CD14-positive monocyte (primary cell): ENCODE measurements around the gene STRN3. TPM values are rescaled to one million over a fixed set of nuclear protein-coding genes. Genes with fewer than 3 reads are reported as not detected.

Experiments
- DNase-seq, 3 donors: peaks; one replicate each; pipeline ENCODE4 v3.0.0-alpha.2; 2011 to 2022
- H2AFZ ChIP-seq: 2 replicates; pipeline ENCODE4 v1.6.0; 2012; ENCODE audit warnings: mild to moderate bottlenecking, low read depth, low read length, inconsistent platforms; ENCODE audit not compliant: insufficient read depth, poor library complexity, severe bottlenecking
- H3K27ac ChIP-seq, 2 donors: 1 replicate in 1 of 2; 2 replicates in 1 of 2; pipeline ENCODE4 v1.5.1; 2012 to 2013; ENCODE audit warnings: low read length in 2 of 2, control low read depth in 1 of 2, inconsistent platforms in 1 of 2, low read depth in 1 of 2, mild to moderate bottlenecking in 1 of 2
- H3K27me3 ChIP-seq, 2 donors: one replicate each; pipeline versions ENCODE4 v1.6.0 to v1.6.1; 2011 to 2013; ENCODE audit warnings: low read length in 2 of 2; ENCODE audit not compliant: control insufficient read depth in 2 of 2, insufficient read depth in 2 of 2
- H3K36me3 ChIP-seq, 2 donors: replicated peaks in 1 of 2; 1 replicate in 1 of 2; 2 replicates in 1 of 2; pipeline versions ENCODE4 v1.5.1 to v1.6.1; 2012 to 2013; ENCODE audit warnings: low read length in 2 of 2, control low read depth in 1 of 2, inconsistent platforms in 1 of 2, mild to moderate bottlenecking in 1 of 2; ENCODE audit not compliant: insufficient read depth in 2 of 2, control insufficient read depth in 1 of 2
- H3K4me1 ChIP-seq, 2 donors: 1 replicate in 1 of 2; 2 replicates in 1 of 2; pipeline versions ENCODE4 v1.5.1 to v1.6.1; 2012 to 2013; ENCODE audit warnings: low read length in 2 of 2, control low read depth in 1 of 2, inconsistent platforms in 1 of 2, mild to moderate bottlenecking in 1 of 2, moderate library complexity in 1 of 2; ENCODE audit not compliant: insufficient read depth in 2 of 2, control insufficient read depth in 1 of 2
- H3K4me2 ChIP-seq: replicated peaks from 2 replicates; pipeline ENCODE3; 2012; ENCODE audit warnings: low read length, moderate library complexity, mild to moderate bottlenecking; ENCODE audit not compliant: poor library complexity, severe bottlenecking; ENCODE audit errors: extremely low read depth
- H3K4me3 ChIP-seq, 3 experiments: fragments of 200-600 bp in 1 of 3; sonication (generic) in 1 of 3; replicated peaks in 1 of 3; 1 replicate in 2 of 3; 2 replicates in 1 of 3; pipeline ENCODE4 v1.5.1; 2011 to 2013; ENCODE audit warnings: low read length in 3 of 3, mild to moderate bottlenecking in 3 of 3, control low read depth in 2 of 3, low read depth in 2 of 3, inconsistent platforms in 1 of 3, moderate library complexity in 1 of 3
- H3K79me2 ChIP-seq: 2 replicates; pipeline ENCODE4 v1.6.0; 2012; ENCODE audit warnings: mild to moderate bottlenecking, control low read depth, inconsistent platforms, low read length, moderate library complexity; ENCODE audit not compliant: insufficient read depth
- H3K9ac ChIP-seq: 2 replicates; pipeline ENCODE4 v1.6.0; 2017; ENCODE audit warnings: low read length, mild to moderate bottlenecking; ENCODE audit not compliant: insufficient read depth, poor library complexity, severe bottlenecking
- H3K9me3 ChIP-seq, 2 donors: replicated peaks in 1 of 2; 1 replicate in 1 of 2; 2 replicates in 1 of 2; pipeline versions ENCODE4 v1.5.1 to v1.6.1; 2012 to 2013; ENCODE audit warnings: low read length in 2 of 2, control low read depth in 1 of 2; ENCODE audit not compliant: control insufficient read depth in 1 of 2, insufficient read depth in 1 of 2
- H4K20me1 ChIP-seq: 2 replicates; pipeline ENCODE4 v1.6.0; 2012; ENCODE audit warnings: mild to moderate bottlenecking, low read length, control low read depth, moderate library complexity; ENCODE audit not compliant: insufficient read depth
- H3K27ac Mint-ChIP-seq, 7 donors: one replicate each; pipeline ENCODE4 v1.8.0; 2020; ENCODE audit warnings: mild to moderate bottlenecking in 7 of 7, mixed read lengths in 7 of 7, moderate library complexity in 6 of 7, inconsistent platforms in 2 of 7
- H3K27me3 Mint-ChIP-seq, 3 donors: one replicate each; pipeline ENCODE4 v1.8.0; 2021 to 2022; ENCODE audit warnings: low read depth in 3 of 3, mild to moderate bottlenecking in 3 of 3, mixed read lengths in 3 of 3, moderate library complexity in 3 of 3, inconsistent platforms in 1 of 3
- H3K36me3 Mint-ChIP-seq, 2 donors: one replicate each; pipeline ENCODE4 v1.8.0; 2020; ENCODE audit warnings: mixed read lengths in 2 of 2, inconsistent platforms in 1 of 2, mild to moderate bottlenecking in 1 of 2
- H3K4me1 Mint-ChIP-seq: one replicate; pipeline ENCODE4 v1.8.0; 2020; ENCODE audit warnings: mild to moderate bottlenecking, mixed read lengths
- H3K4me3 Mint-ChIP-seq, 2 donors: one replicate each; pipeline ENCODE4 v1.8.0; 2020; ENCODE audit warnings: mild to moderate bottlenecking in 2 of 2, mixed read lengths in 2 of 2, moderate library complexity in 1 of 2
- H3K9me3 Mint-ChIP-seq, 7 donors: one replicate each; pipeline ENCODE4 v1.8.0; 2020 to 2022; ENCODE audit warnings: mixed read lengths in 7 of 7, mild to moderate bottlenecking in 6 of 7, moderate library complexity in 6 of 7, inconsistent platforms in 2 of 7
- CTCF ChIP-seq: fragments of 200-600 bp; IDR thresholded peaks from one replicate; pipeline ENCODE4 v1.8.0; 2022; ENCODE audit warnings: antibody characterized with exemption, mild to moderate bottlenecking
- WGBS: methylation state at CpG from one replicate; pipeline ENCODE4 v1.1.5; 2013; ENCODE audit warnings: missing lambda C conversion rate; ENCODE audit not compliant: insufficient coverage; 5-methylcytosine and 5-hydroxymethylcytosine counted together
- intact Hi-C, 2 donors: fragments of 100-400 bp; cut with micrococcal nuclease; formaldehyde crosslinking; loops; one replicate each; pipeline versions ENCODE4 v1.15.0 to v1.15.1; 2023
- polyA plus RNA-seq, 3 donors: library from polyadenylated mRNA; depleted of rRNA in 1 of 3; unstranded in 2 of 3; stranded (reverse) in 1 of 3; fragments of 300-500 nt in 2 of 3; fragments of >200 nt in 1 of 3; fragmentation: Illumina TruSeq in 2 of 3; gene quantifications; 1 replicate in 2 of 3; 2 replicates in 1 of 3; pipeline ENCODE4 v1.2.3, GENCODE V29; 2012 to 2021

The STRN3 gene
- polyA plus RNA-seq, 3 donors: 1.0 to 12.0 (median 3.8) TPM

GRCh38 chr14:31071151-31071550, 45.0 kb upstream of the STRN3 start:
- H3K9me3 ChIP-seq: no peaks in the 10 kb centered on the region
- TF ChIP-seq CTCF: no peak
- H3K9ac ChIP-seq: no peak overlapping the region
- DNase-seq: no peak
- peaks cover 17% of the 10 kb centered on the region for H3K4me1 Mint-ChIP-seq
- no peak overlapping the region for H3K27ac ChIP-seq
- H3K9me3 Mint-ChIP-seq: peaks cover 0 to 4% (median 0%) of the 10 kb centered on the region in 7 donors
- H3K4me3 ChIP-seq: no peak overlapping the region
- H3K27ac Mint-ChIP-seq: no peak overlapping the region
- H3K27me3 ChIP-seq: no peaks in the 10 kb centered on the region
- peaks cover 2 to 10% of the 10 kb centered on the region in 2 donors for H3K36me3 Mint-ChIP-seq
- intact Hi-C loops: loop anchor here in 1 of 2 donors (10.0 kb wide), 1 partner anchor 46 kb away; the partner anchor contains the start of genes AP4S1 and STRN3
- H3K36me3 ChIP-seq: no peaks in the 10 kb centered on the region
- WGBS: 60% methylated on average over 1 of the region's 2 CpGs
- H4K20me1 ChIP-seq: no peaks in the 10 kb centered on the region
- H3K4me1 ChIP-seq: peaks cover 18 to 21% of the 10 kb centered on the region in 2 donors
- H3K79me2 ChIP-seq: no peaks in the 10 kb centered on the region
- peaks cover 0 to 1% (median 0%) of the 10 kb centered on the region in 3 donors for H3K27me3 Mint-ChIP-seq
- H3K4me3 Mint-ChIP-seq: no peak overlapping the region
- H2AFZ ChIP-seq: no peak overlapping the region
- no peak overlapping the region for H3K4me2 ChIP-seq

- Histone ChIP-seq H4K20me1 (no peaks in the 10 kb centered on the region), H3K9me3 (no peaks in the 10 kb centered on the region), H3K36me3 (no peaks in the 10 kb centered on the region), H3K27me3 (no peaks in the 10 kb centered on the region), H3K27ac (no peak overlapping the region), H3K4me2 (no peak overlapping the region), H3K4me1 (peaks cover 18 to 21% of the 10 kb centered on the region in 2 donors), H2AFZ (no peak overlapping the region), H3K79me2 (no peaks in the 10 kb centered on the region), H3K9ac (no peak overlapping the region), H3K4me3 (no peak overlapping the region)
- 100% methylated on average over 2 of the region's 5 CpGs for WGBS
- intact Hi-C loops: loop anchor here in 1 of 2 donors (10.0 kb wide), 1 partner anchor 46 kb away; the partner anchor contains the start of genes AP4S1 and STRN3
- H3K9me3 Mint-ChIP-seq: peaks cover 0 to 4% (median 0%) of the 10 kb centered on the region in 7 donors
- no peak for DNase-seq
- no peak overlapping the region for H3K4me3 Mint-ChIP-seq
- H3K4me1 Mint-ChIP-seq: peaks cover 17% of the 10 kb centered on the region
- no peak overlapping the region for H3K27ac Mint-ChIP-seq
- peaks cover 2 to 10% of the 10 kb centered on the region in 2 donors for H3K36me3 Mint-ChIP-seq
- H3K27me3 Mint-ChIP-seq: peaks cover 0 to 1% (median 0%) of the 10 kb centered on the region in 3 donors
- TF ChIP-seq CTCF: no peak
These were observed 44.3 kb upstream of the STRN3 start for GRCh38 chr14:31070431-31070830.
